HG03139 (cell line): ENCODE measurements around the gene PCDHA10.
"Not testable (repeated sequence)": the region's sequence is repeated elsewhere in the genome, so short reads cannot be mapped to it uniquely, and the experiment has no call there.

Source experiments
- ATAC-seq: cut with Tn5 transposase; IDR thresholded peaks from one replicate; pipeline ENCODE4 v1.9.1; 2021; ENCODE audit not compliant: unreplicated experiment

Gene PCDHA10

DNA sequence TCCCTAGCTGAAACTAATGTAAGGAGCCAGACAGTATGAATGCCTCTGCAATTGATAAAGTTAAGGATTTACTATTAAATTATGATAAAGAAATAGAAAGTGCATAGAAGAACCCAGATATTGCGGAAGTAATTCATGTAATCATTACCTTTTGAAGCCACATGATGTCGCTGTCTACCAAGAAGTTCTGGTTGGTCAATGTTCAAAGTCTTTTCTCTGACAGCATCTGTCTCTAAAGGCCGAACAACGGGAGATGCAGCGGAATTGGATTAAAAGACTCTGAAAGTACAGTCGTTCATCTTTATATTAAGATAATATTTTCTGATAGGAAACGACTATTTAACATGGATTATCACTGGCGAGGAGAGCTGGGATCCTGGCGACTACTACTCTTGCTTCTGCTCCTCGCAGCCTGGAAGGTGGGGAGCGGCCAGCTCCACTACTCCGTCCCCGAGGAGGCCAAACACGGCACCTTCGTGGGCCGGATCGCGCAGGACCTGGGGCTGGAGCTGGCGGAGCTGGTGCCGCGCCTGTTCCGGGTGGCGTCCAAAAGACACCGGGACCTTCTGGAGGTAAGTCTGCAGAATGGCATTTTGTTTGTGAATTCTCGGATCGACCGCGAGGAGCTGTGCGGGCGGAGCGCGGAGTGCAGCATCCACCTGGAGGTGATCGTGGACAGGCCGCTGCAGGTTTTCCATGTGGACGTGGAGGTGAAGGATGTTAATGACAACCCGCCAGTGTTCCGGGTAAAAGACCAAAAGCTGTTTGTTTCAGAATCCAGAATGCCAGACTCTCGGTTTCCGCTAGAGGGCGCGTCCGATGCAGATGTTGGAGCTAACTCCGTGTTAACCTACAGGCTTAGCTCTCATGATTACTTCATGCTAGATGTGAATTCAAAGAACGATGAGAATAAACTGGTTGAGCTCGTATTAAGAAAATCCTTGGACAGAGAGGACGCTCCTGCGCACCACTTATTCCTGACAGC, 14.4 kb upstream of the PCDHA10 start, which contains the start of gene PCDHA8:
Gene PCDHA8, plus strand, starts transcription at position 210 of the 985 bp plus-strand sequence. Its CDS starts 135 bp downstream, at position 345.
- no peak for ATAC-seq

DNA sequence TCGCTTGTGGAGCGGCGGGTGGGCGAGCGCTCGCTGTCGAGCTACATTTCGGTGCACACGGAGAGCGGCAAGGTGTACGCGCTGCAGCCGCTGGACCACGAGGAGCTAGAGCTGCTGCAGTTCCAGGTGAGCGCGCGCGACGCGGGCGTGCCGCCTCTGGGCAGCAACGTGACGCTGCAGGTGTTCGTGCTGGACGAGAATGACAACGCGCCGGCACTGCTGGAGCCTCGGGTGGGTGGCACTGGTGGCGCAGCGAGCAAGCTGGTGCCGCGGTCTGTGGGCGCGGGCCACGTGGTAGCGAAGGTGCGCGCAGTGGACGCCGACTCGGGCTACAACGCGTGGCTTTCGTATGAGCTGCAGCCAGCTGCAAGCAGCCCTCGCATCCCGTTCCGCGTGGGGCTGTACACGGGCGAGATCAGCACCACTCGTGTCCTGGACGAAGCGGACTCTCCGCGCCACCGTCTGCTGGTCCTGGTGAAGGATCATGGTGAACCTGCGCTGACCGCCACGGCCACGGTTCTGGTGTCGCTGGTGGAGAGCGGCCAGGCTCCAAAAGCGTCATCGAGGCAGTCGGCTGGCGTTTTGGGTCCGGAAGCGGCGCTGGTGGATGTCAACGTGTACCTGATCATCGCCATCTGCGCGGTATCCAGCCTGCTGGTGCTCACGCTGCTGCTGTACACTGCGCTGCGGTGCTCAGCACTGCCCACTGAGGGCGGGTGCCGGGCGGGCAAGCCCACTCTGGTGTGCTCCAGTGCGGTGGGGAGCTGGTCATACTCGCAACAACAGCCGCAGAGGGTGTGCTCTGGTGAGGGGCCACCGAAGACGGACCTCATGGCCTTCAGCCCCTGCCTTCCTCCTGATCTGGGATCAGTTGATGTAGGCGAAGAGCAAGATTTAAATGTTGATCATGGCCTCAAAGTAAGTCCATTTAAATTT, 12.6 kb upstream of the PCDHA10 start:
- no peak for ATAC-seq

DNA sequence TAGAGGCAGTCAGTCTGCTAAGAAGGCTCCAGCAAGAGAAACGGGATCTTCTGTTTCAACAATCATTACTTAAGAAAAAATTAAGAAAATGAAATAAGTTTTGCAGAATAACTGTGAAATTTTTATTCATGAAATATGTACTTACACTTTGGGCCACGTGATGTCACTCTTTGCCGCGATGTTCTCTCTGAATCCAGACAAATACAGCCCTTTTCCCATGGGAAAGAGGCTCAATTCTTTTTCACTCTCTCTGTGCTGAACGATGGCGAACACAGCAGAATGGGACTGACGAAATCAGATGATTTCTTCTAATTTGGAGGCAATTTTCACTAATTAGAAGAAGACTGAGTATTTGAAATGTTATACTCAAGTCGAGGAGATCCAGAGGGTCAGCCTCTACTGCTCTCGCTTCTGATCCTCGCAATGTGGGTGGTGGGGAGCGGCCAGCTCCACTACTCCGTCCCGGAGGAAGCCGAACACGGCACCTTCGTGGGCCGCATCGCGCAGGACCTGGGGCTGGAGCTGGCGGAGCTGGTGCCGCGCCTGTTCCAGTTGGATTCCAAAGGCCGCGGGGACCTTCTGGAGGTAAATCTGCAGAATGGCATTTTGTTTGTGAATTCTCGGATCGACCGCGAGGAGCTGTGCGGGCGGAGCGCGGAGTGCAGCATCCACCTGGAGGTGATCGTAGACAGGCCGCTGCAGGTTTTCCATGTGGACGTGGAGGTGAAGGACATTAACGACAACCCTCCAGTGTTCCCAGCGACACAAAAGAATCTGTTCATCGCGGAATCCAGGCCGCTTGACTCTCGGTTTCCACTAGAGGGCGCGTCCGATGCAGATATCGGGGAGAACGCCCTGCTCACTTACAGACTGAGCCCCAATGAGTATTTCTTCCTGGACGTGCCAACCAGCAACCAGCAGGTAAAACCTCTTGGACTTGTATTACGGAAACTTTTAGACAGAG, 7.3 kb upstream of the PCDHA10 start, which contains the start of gene PCDHA9:
Gene PCDHA9, plus strand, starts transcription at position 244 of the 964 bp plus-strand sequence. Its CDS starts 114 bp downstream, at position 358.
- ATAC-seq: not testable (repeated sequence)

DNA sequence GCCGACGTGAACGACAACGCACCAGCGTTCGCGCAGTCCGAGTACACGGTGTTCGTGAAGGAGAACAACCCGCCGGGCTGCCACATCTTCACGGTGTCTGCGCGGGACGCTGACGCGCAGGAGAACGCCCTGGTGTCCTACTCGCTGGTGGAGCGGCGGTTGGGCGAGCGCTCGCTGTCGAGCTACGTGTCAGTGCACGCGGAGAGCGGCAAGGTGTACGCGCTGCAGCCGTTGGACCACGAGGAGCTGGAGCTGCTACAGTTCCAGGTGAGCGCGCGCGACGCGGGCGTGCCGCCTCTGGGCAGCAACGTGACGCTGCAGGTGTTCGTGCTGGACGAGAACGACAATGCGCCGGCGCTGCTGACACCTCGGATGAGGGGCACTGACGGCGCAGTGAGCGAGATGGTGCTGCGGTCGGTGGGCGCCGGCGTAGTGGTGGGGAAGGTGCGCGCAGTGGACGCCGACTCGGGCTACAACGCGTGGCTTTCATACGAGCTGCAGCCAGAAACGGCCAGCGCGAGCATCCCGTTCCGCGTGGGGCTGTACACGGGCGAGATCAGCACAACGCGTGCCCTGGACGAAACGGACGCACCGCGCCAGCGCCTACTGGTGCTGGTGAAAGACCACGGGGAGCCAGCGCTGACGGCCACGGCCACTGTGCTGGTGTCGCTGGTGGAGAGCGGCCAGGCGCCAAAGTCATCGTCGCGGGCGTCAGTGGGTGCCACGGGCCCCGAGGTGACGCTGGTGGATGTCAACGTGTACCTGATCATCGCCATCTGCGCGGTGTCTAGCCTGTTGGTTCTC, 5.7 kb upstream of the PCDHA10 start:
- ATAC-seq: not testable (repeated sequence)

DNA sequence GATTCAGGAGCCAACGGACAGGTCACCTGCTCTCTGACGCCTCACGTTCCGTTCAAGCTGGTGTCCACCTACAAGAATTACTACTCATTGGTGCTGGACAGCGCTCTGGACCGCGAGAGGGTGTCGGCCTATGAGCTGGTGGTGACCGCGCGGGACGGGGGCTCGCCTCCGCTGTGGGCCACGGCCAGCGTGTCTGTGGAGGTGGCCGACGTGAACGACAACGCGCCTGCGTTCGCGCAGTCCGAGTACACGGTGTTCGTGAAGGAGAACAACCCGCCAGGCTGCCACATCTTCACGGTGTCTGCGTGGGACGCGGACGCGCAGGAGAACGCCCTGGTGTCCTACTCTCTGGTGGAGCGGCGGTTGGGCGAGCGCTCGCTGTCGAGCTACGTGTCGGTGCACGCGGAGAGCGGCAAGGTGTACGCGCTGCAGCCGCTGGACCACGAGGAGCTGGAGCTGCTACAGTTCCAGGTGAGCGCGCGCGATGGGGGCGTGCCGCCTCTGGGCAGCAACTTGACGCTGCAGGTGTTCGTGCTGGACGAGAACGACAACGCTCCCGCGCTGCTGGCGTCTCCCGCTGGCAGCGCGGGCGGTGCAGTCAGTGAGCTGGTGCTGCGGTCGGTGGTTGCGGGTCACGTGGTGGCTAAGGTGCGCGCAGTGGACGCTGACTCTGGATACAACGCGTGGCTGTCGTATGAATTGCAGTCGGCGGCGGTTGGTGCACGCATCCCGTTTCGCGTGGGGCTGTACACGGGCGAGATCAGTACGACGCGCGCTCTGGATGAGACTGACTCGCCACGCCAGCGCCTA, 1.7 kb downstream of the PCDHA10 start:
- ATAC-seq: no peak

DNA sequence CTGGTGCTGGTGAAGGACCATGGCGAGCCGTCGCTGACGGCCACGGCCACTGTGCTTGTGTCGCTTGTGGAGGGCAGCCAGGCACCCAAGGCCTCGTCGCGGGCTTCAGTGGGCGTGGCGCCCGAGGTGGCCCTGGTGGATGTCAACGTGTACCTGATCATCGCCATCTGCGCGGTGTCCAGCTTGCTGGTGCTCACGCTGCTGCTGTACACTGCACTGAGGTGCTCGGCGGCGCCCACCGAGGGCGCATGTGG, 2.2 kb downstream of the PCDHA10 start:
- ATAC-seq: no peak

DNA sequence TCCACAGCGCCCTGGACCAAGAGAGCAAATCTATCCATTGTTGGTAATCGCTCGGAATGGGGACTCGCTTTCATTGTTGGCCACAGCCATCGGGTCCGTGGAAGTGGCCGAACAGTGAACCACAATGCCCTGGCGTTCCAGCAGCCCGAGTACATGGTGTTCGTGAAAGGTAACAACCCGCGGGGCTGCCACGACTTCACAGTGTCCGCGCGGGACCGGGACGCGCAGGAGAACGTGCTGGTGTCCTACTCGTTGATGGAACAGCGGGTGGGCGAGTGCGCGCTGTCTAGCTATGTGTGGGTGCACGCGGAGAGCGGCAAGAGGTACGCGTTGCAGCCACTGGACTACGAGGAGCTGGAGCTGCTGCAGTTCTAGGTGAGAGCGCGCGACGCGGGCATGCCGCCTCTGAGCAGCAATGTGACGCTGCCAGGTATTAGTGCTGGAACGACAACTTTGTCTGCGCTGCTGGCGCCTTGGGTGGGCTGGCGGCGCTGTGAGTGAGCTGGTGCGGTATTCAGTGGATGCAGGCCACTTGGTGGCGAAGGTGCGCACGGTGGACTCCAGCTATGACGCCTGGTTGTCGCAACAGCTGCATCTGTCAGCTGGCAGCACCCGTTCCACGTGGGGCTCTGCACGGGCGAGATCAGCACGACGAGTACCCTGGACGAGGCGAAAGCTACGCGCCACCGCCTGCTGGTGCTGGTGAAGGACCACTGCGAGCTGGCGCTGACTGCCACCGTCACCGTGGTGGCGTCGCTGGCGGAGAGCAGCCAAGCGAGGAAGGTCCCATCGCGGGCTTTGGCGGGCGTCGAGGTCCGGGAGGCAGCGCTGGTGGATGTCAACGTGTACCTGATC, 7.0 kb downstream of the PCDHA10 start:
- no peak for ATAC-seq

DNA sequence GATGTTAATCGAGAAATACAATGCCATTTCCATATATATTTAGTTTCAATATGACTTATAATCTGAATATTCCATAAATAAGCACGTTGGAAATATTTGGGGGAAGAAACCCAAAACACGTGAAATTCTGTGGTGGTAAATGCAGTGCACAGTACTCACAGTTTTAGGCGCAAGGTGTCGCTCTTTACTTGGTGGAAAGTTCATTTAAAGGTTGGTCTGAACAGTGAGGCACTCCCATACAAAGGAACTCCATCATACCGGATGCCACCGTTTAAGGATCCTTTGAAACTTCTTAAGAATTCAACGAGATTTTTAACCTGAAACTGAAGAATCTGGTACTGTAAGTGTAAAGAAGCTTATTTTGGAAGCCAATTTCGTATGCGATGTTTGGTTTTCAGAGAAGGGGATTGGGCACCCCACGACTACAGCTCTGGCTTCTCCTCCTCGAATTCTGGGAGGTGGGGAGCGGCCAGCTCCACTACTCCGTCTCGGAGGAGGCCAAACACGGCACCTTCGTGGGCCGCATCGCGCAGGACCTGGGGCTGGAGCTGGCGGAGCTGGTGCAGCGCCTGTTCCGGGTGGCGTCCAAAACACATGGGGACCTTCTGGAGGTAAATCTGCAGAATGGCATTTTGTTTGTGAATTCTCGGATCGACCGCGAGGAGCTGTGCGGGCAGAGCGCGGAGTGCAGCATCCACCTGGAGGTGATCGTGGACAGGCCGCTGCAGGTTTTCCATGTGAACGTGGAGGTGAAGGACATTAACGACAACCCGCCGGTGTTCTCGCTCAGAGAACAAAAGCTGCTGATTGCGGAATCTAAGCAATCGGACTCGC, 13.2 kb downstream of the PCDHA10 start, which contains the start of gene PCDHA11:
Gene PCDHA11, plus strand, starts transcription at position 237 of the 834 bp plus-strand sequence. Its CDS starts 147 bp downstream, at position 384.
- ATAC-seq: no peak

DNA sequence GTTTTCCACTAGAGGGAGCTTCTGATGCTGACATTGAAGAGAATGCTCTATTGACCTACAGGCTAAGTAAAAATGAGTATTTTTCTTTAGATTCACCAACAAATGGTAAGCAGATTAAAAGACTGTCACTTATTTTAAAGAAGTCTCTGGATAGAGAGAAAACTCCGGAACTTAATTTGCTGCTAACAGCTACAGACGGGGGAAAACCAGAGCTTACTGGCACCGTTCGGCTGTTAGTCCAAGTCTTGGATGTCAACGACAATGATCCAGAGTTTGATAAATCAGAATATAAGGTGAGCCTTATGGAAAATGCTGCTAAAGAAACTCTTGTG, 13.8 kb downstream of the PCDHA10 start:
- ATAC-seq: no peak

DNA sequence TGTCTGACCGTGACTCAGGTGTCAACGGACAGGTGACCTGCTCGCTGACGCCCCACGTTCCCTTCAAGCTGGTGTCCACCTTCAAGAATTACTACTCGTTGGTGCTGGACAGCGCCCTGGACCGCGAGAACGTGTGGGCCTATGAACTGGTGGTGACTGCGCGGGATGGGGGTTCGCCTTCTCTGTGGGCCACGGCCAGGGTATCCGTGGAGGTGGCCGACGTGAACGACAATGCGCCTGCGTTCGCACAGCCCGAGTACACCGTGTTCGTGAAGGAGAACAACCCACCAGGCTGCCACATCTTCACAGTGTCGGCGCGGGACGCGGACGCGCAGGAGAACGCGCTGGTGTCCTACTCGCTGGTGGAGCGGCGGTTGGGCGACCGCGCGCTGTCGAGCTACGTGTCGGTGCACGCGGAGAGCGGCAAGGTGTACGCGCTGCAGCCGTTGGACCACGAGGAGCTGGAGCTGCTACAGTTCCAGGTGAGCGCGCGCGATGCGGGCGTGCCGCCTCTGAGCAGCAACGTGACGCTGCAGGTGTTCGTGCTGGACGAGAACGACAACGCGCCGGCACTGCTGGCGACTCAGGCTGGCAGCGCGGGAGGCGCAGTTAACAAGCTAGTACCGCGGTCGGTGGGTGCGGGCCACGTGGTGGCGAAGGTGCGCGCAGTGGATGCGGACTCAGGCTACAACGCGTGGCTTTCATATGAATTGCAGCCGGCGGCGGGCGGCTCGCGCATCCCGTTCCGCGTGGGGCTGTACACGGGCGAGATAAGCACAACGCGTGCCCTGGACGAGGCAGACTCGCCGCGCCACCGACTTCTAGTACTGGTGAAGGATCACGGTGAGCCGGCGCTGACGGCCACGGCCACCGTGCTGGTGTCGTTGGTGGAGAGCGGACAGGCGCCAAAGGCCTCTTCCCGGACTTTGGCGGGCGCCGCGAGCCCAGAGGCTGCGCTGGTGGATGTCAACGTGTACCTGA, 14.8 kb downstream of the PCDHA10 start:
- ATAC-seq: no peak

DNA sequence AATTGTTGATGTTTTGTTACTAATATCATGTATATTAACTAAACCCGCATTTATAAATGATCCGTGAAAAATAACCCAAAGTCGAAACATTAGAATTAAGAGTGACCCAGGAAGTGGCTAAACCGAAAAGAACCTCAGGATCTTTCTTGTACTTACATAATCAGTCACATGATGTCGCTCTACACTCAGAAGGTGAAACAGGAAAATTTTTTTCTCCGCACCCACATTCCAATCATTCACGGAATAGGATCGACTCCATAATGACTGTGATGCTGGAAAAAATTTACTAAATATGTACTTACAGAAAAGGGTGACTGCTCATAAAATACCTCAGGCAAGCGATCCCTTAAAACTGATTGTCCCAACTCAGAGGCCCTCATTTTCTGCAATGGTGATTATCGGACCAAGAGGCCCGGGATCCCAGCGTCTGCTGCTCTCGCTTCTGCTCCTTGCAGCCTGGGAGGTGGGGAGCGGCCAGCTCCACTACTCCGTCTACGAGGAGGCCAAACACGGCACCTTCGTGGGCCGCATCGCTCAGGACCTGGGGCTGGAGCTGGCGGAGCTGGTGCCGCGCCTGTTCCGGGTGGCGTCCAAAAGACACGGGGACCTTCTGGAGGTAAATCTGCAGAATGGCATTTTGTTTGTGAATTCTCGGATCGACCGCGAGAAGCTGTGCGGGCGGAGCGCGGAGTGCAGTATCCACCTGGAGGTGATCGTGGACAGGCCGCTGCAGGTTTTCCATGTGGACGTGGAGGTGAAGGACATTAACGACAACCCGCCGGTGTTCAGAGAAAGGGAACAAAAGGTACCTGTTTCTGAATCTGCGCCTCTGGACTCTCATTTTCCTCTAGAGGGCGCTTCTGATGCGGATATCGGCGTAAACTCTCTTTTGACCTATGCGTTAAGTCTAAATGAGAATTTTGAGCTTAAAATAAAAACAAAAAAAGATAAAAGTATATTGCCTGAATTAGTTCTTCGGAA, 19.7 kb downstream of the PCDHA10 start, which contains the start of gene PCDHA12:
Gene PCDHA12, plus strand, starts transcription at position 224 of the 981 bp plus-strand sequence. Its CDS starts 165 bp downstream, at position 389.
- no peak for ATAC-seq

DNA sequence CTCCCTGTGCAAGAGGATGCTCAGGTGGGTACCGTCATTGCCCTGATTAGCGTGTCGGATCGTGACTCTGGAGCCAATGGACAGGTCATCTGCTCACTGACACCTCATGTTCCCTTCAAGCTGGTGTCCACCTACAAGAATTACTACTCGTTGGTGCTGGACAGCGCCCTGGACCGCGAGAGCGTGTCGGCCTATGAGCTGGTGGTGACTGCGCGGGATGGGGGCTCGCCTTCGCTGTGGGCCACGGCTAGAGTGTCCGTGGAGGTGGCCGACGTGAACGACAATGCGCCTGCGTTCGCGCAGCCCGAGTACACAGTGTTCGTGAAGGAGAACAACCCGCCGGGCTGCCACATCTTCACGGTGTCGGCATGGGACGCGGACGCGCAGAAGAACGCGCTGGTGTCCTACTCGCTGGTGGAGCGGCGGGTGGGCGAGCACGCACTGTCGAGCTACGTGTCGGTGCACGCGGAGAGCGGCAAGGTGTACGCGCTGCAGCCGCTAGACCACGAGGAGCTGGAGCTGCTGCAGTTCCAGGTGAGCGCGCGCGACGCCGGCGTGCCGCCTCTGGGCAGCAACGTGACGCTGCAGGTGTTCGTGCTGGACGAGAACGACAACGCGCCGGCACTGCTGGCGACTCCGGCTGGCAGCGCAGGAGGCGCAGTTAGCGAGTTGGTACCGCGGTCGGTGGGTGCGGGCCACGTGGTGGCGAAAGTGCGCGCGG, 21.0 kb downstream of the PCDHA10 start:
- not testable (repeated sequence) for ATAC-seq

DNA sequence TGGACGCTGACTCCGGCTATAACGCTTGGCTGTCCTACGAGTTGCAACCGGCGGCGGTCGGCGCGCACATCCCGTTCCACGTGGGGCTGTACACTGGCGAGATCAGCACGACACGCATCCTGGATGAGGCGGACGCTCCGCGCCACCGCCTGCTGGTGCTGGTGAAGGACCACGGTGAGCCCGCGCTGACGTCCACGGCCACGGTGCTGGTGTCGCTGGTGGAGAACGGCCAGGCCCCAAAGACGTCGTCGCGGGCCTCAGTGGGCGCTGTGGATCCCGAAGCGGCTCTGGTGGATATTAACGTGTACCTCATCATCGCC, 21.5 kb downstream of the PCDHA10 start:
- ATAC-seq: no peak
